ENCODE measurements around the gene QRFP. TPM values are rescaled to one million over a fixed set of nuclear protein-coding genes. Genes with fewer than 3 reads are reported as not detected.

QRFP gene
- total RNA-seq, 2 donors from 2014 or later, result not detected

DNA sequence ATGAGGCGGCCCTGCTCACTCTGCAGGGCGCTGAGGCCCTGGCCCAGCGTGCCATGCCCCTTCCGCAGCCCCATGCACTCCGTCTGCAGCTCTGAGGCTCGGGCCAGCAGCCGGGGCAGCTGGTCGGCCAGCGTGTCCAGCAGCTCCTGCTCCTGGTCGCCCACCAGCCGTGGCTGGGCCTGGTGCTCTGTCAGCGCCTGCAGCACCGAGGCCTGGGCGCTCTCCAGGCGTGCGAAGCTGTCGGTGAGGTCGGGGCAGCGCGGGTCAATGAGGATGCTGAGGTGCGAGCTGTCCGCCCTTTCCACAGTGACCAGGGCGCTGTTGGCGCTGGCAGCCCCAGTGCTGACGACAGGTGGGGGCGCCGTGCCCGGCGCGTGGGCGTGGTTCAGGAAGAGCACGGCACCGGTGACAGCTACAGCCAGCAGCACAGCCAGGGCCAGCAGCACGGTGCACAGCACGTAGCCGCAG lies 33.0 kb upstream of the QRFP start:
- H3K4me3 Mint-ChIP-seq, result no peak overlapping the region
- H3K27ac Mint-ChIP-seq, result no peak overlapping the region
- no peaks in the 10 kb centered on the region for H3K9me3 Mint-ChIP-seq
- H3K4me1 Mint-ChIP-seq (ENCODE audit: low read depth), result peaks cover 4% of the 10 kb centered on the region
- H3K36me3 Mint-ChIP-seq (ENCODE audit: insufficient read depth in 2 of 2), result no peaks in the 10 kb centered on the region
- DNase-seq (no peak), ATAC-seq (replicated peaks in 1 of 2) (no peak)
- H3K27me3 Mint-ChIP-seq (ENCODE audit: low read depth), result peaks cover 24% of the 10 kb centered on the region

DNA sequence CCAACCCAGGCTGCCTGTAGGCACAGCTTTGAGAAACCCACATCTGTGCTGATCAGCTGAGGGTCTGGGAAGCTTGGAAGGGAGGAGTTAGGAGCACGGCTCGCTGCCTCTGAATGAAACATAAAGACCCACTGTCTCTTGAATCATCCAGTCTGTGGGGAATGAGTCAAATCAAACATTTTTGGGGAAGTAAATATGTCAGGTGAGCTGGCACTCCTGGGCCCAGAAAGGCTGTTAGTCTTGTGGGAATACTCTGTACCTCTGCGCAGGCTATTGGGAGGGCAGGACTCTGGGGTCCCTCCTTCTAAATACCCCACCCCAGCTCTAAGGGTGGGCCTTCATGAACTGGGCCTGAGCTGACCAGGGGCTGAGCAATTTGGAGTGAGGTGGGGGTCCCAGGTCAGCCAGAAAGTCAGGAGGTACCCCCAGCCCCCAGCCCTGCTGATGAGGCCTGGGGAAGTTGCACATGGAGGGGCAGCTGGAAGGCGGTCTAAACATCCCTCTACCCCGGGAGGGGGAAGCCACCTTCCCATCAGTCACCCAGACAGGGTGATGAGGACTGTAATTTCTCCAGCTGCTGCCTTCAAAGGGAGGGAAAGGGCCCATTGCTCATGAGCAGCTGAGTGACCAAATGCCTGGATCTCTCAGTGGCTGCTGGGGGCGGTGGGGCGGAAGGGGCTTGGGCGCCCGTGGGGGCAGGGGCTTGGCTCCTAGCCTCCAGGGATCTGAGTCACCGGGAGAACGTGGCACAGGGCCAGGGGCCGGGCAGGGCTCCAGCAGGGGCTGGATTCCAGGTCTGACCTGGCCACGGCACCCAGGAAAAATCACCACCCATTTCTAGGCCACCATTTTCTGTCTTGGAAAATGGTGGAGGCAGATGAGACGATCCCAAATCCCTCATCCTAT lies 31.6 kb upstream of the QRFP start:
- H3K9me3 Mint-ChIP-seq, result no peaks in the 10 kb centered on the region
- H3K4me3 Mint-ChIP-seq, result no peak overlapping the region

DNA sequence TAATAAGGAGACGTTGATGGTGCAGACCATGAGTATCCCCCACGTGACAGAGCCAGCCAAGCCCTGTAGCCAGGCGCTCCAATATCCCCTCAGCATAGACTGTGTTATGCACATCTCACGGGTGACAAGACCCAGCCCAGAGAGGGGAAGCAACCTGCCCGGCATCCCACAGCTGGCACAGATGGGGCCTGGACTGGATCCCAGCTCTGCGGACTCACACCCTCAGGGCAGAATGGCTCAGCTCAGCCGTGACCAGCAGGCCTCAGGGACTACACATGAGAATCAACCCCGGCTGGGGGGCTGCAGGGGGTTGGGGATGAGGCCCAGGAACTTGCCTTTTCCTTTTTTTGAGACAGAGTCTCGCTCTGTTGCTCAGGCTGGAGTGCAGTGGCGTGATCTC lies 30.7 kb upstream of the QRFP start:
- peaks cover 4% of the 10 kb centered on the region for H3K4me1 Mint-ChIP-seq (ENCODE audit: low read depth)
- no peaks in the 10 kb centered on the region for H3K9me3 Mint-ChIP-seq
- no peak for ATAC-seq (replicated peaks in 1 of 2)
- no peak for DNase-seq
- no peak overlapping the region for H3K27ac Mint-ChIP-seq
- peaks cover 20% of the 10 kb centered on the region for H3K27me3 Mint-ChIP-seq (ENCODE audit: low read depth)
- H3K36me3 Mint-ChIP-seq (ENCODE audit: insufficient read depth in 2 of 2), result no peaks in the 10 kb centered on the region
- no peak overlapping the region for H3K4me3 Mint-ChIP-seq

More for the DNA sequence above, 31.6 kb upstream of the QRFP start:
- DNase-seq (no peak), ATAC-seq (replicated peaks in 1 of 2) (peak in 1 of 2 donors; percentile 48)
- peaks cover 4% of the 10 kb centered on the region for H3K4me1 Mint-ChIP-seq (ENCODE audit: low read depth)
- H3K27me3 Mint-ChIP-seq (ENCODE audit: low read depth), result peaks cover 22% of the 10 kb centered on the region
- no peak overlapping the region for H3K27ac Mint-ChIP-seq
- no peaks in the 10 kb centered on the region for H3K36me3 Mint-ChIP-seq (ENCODE audit: insufficient read depth in 2 of 2)

DNA sequence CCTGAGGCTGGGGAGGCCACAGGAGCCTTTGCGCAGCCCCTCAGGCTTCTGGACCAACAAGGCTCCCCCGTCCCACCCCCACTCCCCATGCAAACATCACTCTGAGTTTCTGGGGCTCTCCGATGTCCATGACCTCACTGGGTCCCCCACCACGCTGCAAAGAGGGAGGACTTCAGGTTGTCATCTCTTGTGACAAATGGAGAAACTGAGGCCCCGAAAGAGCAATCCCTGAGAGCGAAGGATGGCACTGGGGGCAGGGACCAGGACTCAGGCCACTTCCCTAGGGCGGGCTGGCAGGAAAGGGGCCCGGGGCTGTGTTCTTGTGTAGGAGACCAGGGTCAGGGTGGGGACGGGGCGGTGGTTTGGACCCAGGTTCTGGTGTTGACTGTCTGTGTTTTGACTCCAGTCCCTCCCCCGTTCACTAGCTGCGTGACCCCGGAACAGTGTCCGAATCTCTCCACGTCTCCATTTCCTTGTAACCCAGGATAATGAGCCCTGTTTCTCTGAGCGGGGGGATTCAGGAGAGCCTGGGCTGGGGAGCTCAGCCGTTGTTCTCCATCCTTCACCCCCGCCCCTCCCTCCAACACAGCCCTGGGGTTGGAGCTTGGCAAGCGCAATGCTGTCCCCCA lies 28.6 kb upstream of the QRFP start:
- H3K27ac Mint-ChIP-seq, result no peak overlapping the region
- H3K4me3 Mint-ChIP-seq, result no peak overlapping the region
- H3K9me3 Mint-ChIP-seq, result no peaks in the 10 kb centered on the region
- peaks cover 8% of the 10 kb centered on the region for H3K27me3 Mint-ChIP-seq (ENCODE audit: low read depth)
- H3K4me1 Mint-ChIP-seq (ENCODE audit: low read depth), result peaks cover 4% of the 10 kb centered on the region
- DNase-seq, result no peak
- ATAC-seq (replicated peaks in 1 of 2), result no peak
- H3K36me3 Mint-ChIP-seq (ENCODE audit: insufficient read depth in 2 of 2), result no peaks in the 10 kb centered on the region

DNA sequence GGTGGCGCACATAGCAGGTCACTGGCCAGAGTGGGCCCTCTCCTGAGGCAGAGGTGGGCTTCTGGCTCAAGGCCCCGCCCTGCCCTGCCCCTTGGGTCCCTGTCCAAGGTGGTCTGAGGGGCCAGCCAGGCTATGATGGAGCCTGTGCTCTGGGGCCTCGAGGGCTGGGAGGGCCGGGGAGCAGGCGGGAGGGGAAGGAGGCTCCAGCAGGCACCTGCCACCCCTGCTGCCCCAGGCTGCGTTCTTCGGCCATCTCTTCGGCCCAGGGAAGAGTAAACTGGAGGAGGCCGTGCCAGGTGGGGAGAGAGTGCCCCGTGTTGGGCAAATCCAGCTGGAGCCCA lies 27.8 kb upstream of the QRFP start:
- Mint-ChIP-seq H3K36me3 (ENCODE audit: insufficient read depth in 2 of 2) (no peaks in the 10 kb centered on the region), H3K27me3 (ENCODE audit: low read depth) (peaks cover 8% of the 10 kb centered on the region), H3K9me3 (no peaks in the 10 kb centered on the region), H3K4me1 (ENCODE audit: low read depth) (peaks cover 4% of the 10 kb centered on the region), H3K4me3 (no peak overlapping the region), H3K27ac (no peak overlapping the region)
- no peak for ATAC-seq (replicated peaks in 1 of 2)
- DNase-seq, result no peak

DNA sequence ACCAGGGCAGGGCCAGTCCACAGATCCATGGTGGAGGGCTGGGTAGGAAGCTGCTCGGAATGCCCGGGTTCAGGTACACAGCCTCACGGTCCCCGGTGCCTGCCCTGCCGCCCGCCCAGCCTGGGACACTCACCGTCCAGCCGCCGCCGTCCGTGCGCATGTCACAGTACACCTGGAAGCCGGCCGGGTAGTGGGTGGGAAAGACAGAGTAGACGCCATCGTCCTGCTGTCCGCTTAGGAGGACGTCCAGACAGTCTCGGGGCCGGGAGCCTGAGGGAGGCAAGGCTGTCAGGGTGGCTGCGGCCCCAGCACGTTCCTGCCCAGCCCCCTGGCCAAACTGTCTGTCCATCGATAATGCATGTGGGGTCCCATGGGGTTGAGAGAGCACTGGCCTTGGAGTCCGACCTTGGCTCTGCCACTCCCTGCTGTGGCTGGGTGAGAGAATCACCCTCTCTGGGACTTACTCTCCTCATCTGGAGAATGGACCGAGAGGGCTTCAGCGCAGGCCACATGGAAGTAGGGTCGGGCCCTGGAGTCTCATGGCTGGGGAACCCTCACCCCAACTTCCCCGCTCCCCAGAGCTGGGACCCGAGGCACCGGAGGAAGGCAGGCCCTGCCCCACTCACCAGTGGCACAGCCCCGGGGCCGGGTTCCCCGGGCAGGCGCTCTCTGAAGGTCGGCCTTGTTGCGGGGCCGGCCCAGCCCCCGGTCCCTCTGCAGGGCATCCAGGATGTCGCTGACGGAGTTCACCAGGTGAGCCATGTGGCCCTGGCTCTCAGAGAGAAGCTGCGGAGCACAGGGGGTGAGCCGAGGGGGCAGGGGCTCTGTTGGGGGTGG lies 27.2 kb upstream of the QRFP start:
- no peaks in the 10 kb centered on the region for H3K9me3 Mint-ChIP-seq
- no peak overlapping the region for H3K27ac Mint-ChIP-seq
- peaks cover 4% of the 10 kb centered on the region for H3K4me1 Mint-ChIP-seq (ENCODE audit: low read depth)
- no peaks in the 10 kb centered on the region for H3K36me3 Mint-ChIP-seq (ENCODE audit: insufficient read depth in 2 of 2)
- ATAC-seq (replicated peaks in 1 of 2) (no peak), DNase-seq (no peak)
- H3K4me3 Mint-ChIP-seq, result no peak overlapping the region
- H3K27me3 Mint-ChIP-seq (ENCODE audit: low read depth), result peaks cover 8% of the 10 kb centered on the region

DNA sequence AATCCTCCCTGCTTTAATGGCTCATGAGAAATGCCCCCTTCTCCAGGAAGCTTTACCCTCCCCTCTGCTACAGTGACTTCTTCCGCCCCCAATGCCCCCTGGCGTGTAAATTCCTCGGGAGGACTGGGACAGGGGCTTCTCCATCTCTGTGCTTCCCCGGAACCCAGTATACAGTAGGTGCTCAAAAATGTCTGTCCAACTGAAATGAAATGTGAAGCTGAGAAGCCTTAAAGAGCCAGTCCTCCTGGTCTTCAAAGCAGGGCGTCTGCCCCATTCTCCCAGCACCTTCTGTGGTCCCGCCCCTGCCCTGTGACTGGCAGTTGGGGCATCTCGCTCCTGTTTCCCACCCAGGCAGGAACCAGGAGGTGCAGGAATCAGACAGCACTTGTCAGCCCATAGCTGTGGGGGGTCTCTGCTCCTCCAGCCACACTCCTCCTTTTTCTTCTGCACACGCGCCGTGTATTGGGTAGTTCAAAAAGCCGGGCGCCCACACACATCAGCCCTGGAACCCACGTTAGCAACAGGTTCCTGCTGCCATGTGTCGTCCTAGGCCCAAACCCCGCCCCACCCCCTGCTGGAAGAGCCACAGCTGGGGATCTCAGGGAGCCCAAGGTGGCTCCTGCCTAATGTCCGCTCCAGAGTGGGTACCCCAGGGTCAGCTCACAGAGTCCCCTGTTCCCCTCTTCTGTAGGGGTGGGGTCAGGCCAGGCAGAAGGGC lies 26.4 kb upstream of the QRFP start:
- DNase-seq (no peak), ATAC-seq (replicated peaks in 1 of 2) (no peak)
- Mint-ChIP-seq H3K27ac (no peak overlapping the region), H3K9me3 (no peaks in the 10 kb centered on the region), H3K27me3 (ENCODE audit: low read depth) (peaks cover 8% of the 10 kb centered on the region), H3K4me1 (ENCODE audit: low read depth) (peaks cover 2% of the 10 kb centered on the region), H3K36me3 (ENCODE audit: insufficient read depth in 2 of 2) (no peaks in the 10 kb centered on the region), H3K4me3 (no peak overlapping the region)

DNA sequence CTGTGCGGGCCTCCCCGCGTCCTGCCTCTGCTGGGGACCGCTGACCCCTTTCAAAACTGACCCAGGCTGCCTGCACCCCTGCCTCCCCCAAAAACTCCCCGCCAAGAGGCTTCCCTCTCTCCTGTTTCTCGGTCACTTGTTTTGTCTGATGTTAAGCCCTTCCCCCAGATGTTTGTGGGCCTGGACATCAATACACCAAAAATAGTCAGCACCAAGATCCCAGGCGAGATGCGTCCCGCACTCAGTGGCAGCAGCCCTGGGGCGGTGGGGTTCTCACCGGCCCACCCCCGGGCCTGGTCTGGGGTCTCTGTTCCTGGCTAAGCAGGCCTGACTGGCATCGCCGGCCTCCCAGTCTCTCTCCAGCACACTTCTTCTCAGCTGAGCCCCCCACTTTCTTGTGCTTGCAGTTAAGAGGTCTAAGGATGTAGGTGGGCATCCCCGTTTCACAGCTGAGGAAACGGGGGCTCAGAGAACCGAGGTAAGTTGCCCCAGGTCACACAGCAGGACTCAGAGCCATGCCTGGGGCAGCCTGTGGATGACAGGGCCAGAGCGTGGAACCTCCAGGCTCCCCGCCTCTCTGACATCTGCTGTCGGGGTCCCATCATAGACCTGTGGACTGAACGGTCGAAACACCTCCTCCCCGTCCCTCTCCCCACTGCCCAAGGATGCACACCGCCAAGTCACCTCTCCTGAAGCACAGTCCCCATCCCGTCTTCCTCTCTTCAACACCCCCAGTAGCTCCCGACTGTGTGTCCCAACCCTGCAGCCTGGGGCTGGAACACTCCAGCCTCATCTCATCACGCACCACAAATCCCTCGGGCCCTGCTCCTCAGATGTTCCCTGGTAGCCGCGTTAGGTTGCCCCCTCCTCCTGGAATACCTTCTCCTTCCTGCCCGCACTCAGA lies 25.6 kb upstream of the QRFP start:
- Mint-ChIP-seq H3K36me3 (ENCODE audit: insufficient read depth in 2 of 2) (no peaks in the 10 kb centered on the region), H3K27me3 (ENCODE audit: low read depth) (peaks cover 8% of the 10 kb centered on the region), H3K27ac (no peak overlapping the region), H3K4me3 (no peak overlapping the region), H3K9me3 (no peaks in the 10 kb centered on the region), H3K4me1 (ENCODE audit: low read depth) (no peaks in the 10 kb centered on the region)
- no peak for ATAC-seq (replicated peaks in 1 of 2)
- no peak for DNase-seq

DNA sequence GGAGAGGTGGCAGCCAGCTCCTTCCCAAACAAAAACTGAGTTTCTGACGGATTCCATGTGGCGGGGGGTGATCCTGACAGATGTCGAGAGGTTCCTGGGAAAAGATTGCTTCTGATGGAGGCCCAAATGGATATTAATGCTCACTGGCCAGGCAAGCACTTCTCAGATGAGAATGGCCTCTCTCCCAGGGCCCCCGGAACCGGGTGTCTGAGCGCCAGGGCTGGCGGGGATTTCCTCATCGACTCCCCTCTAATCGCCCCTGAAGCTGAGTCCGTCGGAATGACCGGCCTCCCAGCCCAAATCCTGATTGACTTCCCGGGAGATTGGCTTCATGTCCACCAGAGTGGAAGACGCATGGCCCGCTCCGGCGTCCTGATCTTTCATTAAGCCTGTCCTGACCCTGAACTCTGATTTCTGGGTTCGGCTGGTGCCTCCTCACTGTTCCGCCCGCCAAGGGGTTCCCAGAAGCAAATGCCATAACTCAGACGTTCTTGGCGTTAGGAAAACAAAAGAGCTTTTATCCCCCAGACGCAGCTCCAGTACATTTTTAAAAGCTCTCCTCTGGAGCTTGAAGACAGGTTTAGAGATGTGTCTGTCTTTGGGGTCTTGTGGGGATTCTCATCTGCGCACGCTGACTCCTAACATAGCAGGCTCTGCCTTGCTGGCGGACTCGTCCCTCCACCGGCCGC lies 24.8 kb upstream of the QRFP start:
- no peak for DNase-seq
- Mint-ChIP-seq H3K36me3 (ENCODE audit: insufficient read depth in 2 of 2) (no peaks in the 10 kb centered on the region), H3K4me3 (no peak overlapping the region), H3K27me3 (ENCODE audit: low read depth) (peaks cover 8% of the 10 kb centered on the region), H3K9me3 (no peaks in the 10 kb centered on the region), H3K27ac (no peak overlapping the region), H3K4me1 (ENCODE audit: low read depth) (no peaks in the 10 kb centered on the region)
- ATAC-seq (replicated peaks in 1 of 2), result no peak

DNA sequence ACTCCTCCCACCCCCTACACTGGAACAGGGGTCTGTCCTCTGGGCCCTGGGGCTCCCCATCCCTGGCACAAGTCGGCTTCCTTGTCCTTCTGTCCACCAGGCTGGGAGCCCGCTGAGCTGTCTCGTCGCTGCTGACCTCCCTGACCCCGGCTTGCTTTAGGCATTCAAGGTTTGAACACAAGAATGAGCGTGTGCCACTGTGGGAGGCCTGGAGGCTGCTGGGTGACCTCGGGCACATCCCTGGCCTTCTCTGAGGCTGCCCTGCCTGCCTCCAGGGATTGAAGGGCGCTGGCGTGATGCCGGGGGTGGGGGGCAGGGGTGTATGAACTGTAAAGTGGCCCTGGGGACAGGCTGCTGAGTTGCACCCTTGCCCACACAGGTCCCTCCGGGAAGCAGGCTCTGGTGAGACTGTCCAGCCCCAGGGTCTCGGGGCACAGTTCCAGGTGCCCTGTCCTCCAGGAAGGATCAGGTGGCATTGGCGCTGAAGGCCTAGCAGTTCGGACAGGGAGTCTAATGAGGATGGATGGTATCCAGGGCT lies 24.2 kb upstream of the QRFP start:
- DNase-seq (no peak), ATAC-seq (replicated peaks in 1 of 2) (no peak)
- no peaks in the 10 kb centered on the region for H3K9me3 Mint-ChIP-seq
- H3K4me1 Mint-ChIP-seq (ENCODE audit: low read depth), result no peaks in the 10 kb centered on the region
- H3K4me3 Mint-ChIP-seq, result no peak overlapping the region
- H3K36me3 Mint-ChIP-seq (ENCODE audit: insufficient read depth in 2 of 2), result no peaks in the 10 kb centered on the region
- H3K27me3 Mint-ChIP-seq (ENCODE audit: low read depth), result peaks cover 8% of the 10 kb centered on the region
- no peak overlapping the region for H3K27ac Mint-ChIP-seq

DNA sequence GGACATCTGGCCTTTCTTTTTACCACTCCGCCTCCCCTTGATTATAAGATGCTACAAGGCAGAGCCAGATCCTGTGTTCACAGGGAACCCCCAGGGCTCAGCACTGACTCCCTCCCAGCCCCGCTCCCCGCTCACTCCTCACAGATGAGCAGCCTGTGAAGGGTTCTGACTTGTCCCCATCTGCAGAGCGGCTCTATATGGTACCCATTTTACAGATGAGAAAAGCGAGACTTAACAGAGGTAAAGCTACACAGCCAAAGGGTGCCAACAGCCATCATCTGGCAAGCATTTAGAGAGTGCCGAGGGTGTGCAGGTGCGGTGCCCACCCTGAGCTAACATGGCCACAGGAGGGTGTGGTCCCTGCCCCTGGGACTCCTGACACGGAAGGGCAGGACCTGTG lies 23.6 kb upstream of the QRFP start:
- H3K36me3 Mint-ChIP-seq (ENCODE audit: insufficient read depth in 2 of 2), result no peaks in the 10 kb centered on the region
- no peak overlapping the region for H3K27ac Mint-ChIP-seq
- peaks cover 8% of the 10 kb centered on the region for H3K27me3 Mint-ChIP-seq (ENCODE audit: low read depth)
- DNase-seq (no peak), ATAC-seq (replicated peaks in 1 of 2) (no peak)
- H3K4me1 Mint-ChIP-seq (ENCODE audit: low read depth), result no peaks in the 10 kb centered on the region
- H3K4me3 Mint-ChIP-seq, result no peak overlapping the region
- no peaks in the 10 kb centered on the region for H3K9me3 Mint-ChIP-seq

Data from activated T-cell treated with anti-CD3 and anti-CD28 coated beads, Interleukin-2, amount 50 U/mL, for 72 hours (primary cell).